SK-N-SH (cell line): ENCODE data around the gene LVRN. TPM values are rescaled to one million over a fixed set of nuclear protein-coding genes. Genes with fewer than 3 reads are reported as not detected.

Experiments used
- CTCF ChIA-PET: fragments of 300-600, 350-600 bp; formaldehyde crosslinking; extraction: SDS; loops from one replicate; lab custom pipeline; 2021; lab: Yijun Ruan, JAX
- POLR2A ChIA-PET: fragments of 350-600 bp; sonication (Branson Sonifier 250); formaldehyde crosslinking; extraction: SDS; loops from one replicate; lab custom pipeline; 2020; ENCODE audit warnings: antibody characterized with exemption, inconsistent platforms; lab: Yijun Ruan, JAX
- DNase-seq: peaks from one replicate; pipeline ENCODE4 v3.0.0; 2012
- H2AFZ ChIP-seq: fragments of 200-600 bp; sonication (generic); 2 replicates; pipeline ENCODE4 v1.8.1; 2016; ENCODE audit warnings: antibody characterized with exemption, mild to moderate bottlenecking, low read depth
- H3F3A ChIP-seq: fragments of 200-600 bp; sonication (generic); replicated peaks from 2 replicates; pipeline ENCODE3; 2016; ENCODE audit warnings: antibody characterized with exemption, mild to moderate bottlenecking; ENCODE audit not compliant: insufficient read depth
- H3K27ac ChIP-seq, 2 experiments: fragments of 200-500 bp in 1 of 2; fragments of 200-600 bp in 1 of 2; sonication (Bioruptor generic) in 1 of 2; sonication (generic), shearing (Covaris generic) in 1 of 2; 2 replicates each; pipeline versions ENCODE4 v1.5.1 to v1.6.1; 2014 to 2016; ENCODE audit warnings: low read depth in 2 of 2, inconsistent platforms in 1 of 2, low read length in 1 of 2, mild to moderate bottlenecking in 1 of 2, mixed read lengths in 1 of 2
- H3K27me3 ChIP-seq: fragments of 200-600 bp; sonication (generic), shearing (Covaris generic); 2 replicates; pipeline ENCODE4 v1.6.1; 2016; ENCODE audit warnings: mixed run types; ENCODE audit not compliant: insufficient read depth
- H3K36me3 ChIP-seq, 2 experiments: fragments of 200-500 bp in 1 of 2; fragments of 200-600 bp in 1 of 2; sonication (Bioruptor generic) in 1 of 2; sonication (generic) in 1 of 2; replicated peaks in 1 of 2; 2 replicates each; pipeline versions ENCODE3 to v1.5.1; 2014 to 2016; ENCODE audit warnings: low read length in 1 of 2, mild to moderate bottlenecking in 1 of 2; ENCODE audit not compliant: insufficient read depth in 2 of 2, control insufficient read depth in 1 of 2
- H3K4me1 ChIP-seq, 2 experiments: fragments of 200-500 bp in 1 of 2; fragments of 200-600 bp in 1 of 2; sonication (Bioruptor generic) in 1 of 2; sonication (generic), shearing (Covaris generic) in 1 of 2; 2 replicates each; pipeline versions ENCODE4 v1.5.1 to v1.6.1; 2014 to 2016; ENCODE audit warnings: low read depth in 1 of 2, low read length in 1 of 2, mixed run types in 1 of 2; ENCODE audit not compliant: insufficient read depth in 2 of 2, control insufficient read depth in 1 of 2
- H3K4me2 ChIP-seq: fragments of 200-600 bp; sonication (generic), shearing (Covaris generic); 2 replicates; pipeline ENCODE4 v1.6.1; 2017; ENCODE audit warnings: mixed run types
- H3K4me3 ChIP-seq, 2 experiments: fragments of 200-500 bp in 1 of 2; fragments of 200-600 bp in 1 of 2; sonication (Bioruptor generic) in 1 of 2; sonication (generic), shearing (Covaris generic) in 1 of 2; 2 replicates each; pipeline versions ENCODE4 v1.5.1 to v1.8.1; 2014 to 2016; ENCODE audit warnings: low read depth in 2 of 2, inconsistent platforms in 1 of 2, low read length in 1 of 2, mild to moderate bottlenecking in 1 of 2, mixed read lengths in 1 of 2, moderate library complexity in 1 of 2
- H3K79me2 ChIP-seq: fragments of 200-600 bp; sonication (generic); 2 replicates; pipeline ENCODE4 v1.8.1; 2017; ENCODE audit warnings: mild to moderate bottlenecking; ENCODE audit not compliant: insufficient read depth
- H3K9ac ChIP-seq: fragments of 200-600 bp; sonication (generic); 2 replicates; pipeline ENCODE4 v1.6.1; 2017; ENCODE audit warnings: mixed run types
- H3K9me2 ChIP-seq: fragments of 200-600 bp; sonication (generic); 2 replicates; pipeline ENCODE4 v1.6.1; 2017; ENCODE audit warnings: mixed run types
- H3K9me3 ChIP-seq: fragments of 200-600 bp; sonication (generic); 2 replicates; pipeline ENCODE4 v1.6.1; 2017; ENCODE audit warnings: mixed run types, mild to moderate bottlenecking, moderate library complexity
- H4K20me1 ChIP-seq: fragments of 200-600 bp; sonication (generic); 2 replicates; pipeline ENCODE4 v1.6.1; 2017; ENCODE audit warnings: mild to moderate bottlenecking, mixed run types; ENCODE audit not compliant: insufficient read depth
- CTCF ChIP-seq: fragments of 200-600 bp; sonication (generic); IDR thresholded peaks from 2 replicates; pipeline ENCODE4 v1.6.1; 2017; ENCODE audit warnings: antibody characterized with exemption, mild to moderate bottlenecking, moderate library complexity
- ELF1 ChIP-seq: IDR thresholded peaks from 2 replicates; pipeline ENCODE4 v1.4.0; 2012
- EP300 ChIP-seq, 2 experiments: IDR thresholded peaks; 2 replicates each; pipeline versions ENCODE4 v1.4.0 to v1.6.1; 2012; ENCODE audit warnings: borderline replicate concordance in 1 of 2, low read depth in 1 of 2, low read length in 1 of 2
- EZH2phosphoT487 ChIP-seq: fragments of 200-600 bp; sonication (generic); IDR thresholded peaks from 2 replicates; pipeline ENCODE4 v1.6.1; 2017; ENCODE audit warnings: low read depth, mixed run types, mild to moderate bottlenecking, antibody characterized with exemption, moderate library complexity, borderline replicate concordance
- FOXJ3 ChIP-seq: sonication (generic); formaldehyde crosslinking; IDR thresholded peaks from 2 replicates; pipeline ENCODE4 v1.5.1; 2020; ENCODE audit warnings: mild to moderate bottlenecking, missing genetic modification reagents
- GABPA ChIP-seq: IDR thresholded peaks from 2 replicates; pipeline ENCODE4 v1.4.0; 2012; ENCODE audit warnings: low read depth, mild to moderate bottlenecking
- JUND ChIP-seq: IDR thresholded peaks from 2 replicates; pipeline ENCODE4 v1.4.0; 2012
- MAX ChIP-seq: IDR thresholded peaks from 2 replicates; pipeline ENCODE4 v1.4.0; 2012; ENCODE audit warnings: low read depth
- MEF2A ChIP-seq: IDR thresholded peaks from 2 replicates; pipeline ENCODE4 v1.4.0; 2012; ENCODE audit warnings: low read depth, borderline replicate concordance
- MXI1 ChIP-seq: IDR thresholded peaks from 2 replicates; pipeline ENCODE4 v1.6.1; 2012; ENCODE audit warnings: mild to moderate bottlenecking, low read depth, low read length, improper control_type of control experiment
- RCOR1 ChIP-seq: fragments of 150-350 bp; IDR thresholded peaks from 2 replicates; pipeline ENCODE4 v1.6.1; 2017; ENCODE audit warnings: antibody characterized with exemption, low read length
- REST ChIP-seq: IDR thresholded peaks from 2 replicates; pipeline ENCODE4 v1.6.1; 2012; ENCODE audit warnings: mild to moderate bottlenecking, low read depth, low read length, moderate library complexity
- RXRA ChIP-seq: IDR thresholded peaks from 2 replicates; pipeline ENCODE4 v1.4.0; 2012; ENCODE audit warnings: low read depth, mild to moderate bottlenecking, borderline replicate concordance
- TAF1 ChIP-seq: IDR thresholded peaks from 2 replicates; pipeline ENCODE4 v1.6.1; 2012; ENCODE audit warnings: low read depth, mild to moderate bottlenecking, low read length, moderate library complexity, borderline replicate concordance
- TEAD4 ChIP-seq: IDR thresholded peaks from 2 replicates; pipeline ENCODE4 v1.4.0; 2012; ENCODE audit warnings: mild to moderate bottlenecking, borderline replicate concordance; ENCODE audit not compliant: insufficient read depth
- USF1 ChIP-seq: IDR thresholded peaks from 2 replicates; pipeline ENCODE4 v1.4.0; 2012; ENCODE audit warnings: low read depth, borderline replicate concordance
- USF2 ChIP-seq: fragments of 150-350 bp; IDR thresholded peaks from 2 replicates; pipeline ENCODE4 v1.6.1; 2017; ENCODE audit warnings: antibody characterized with exemption, low read length, low read depth, borderline replicate concordance
- ZBTB33 ChIP-seq: IDR thresholded peaks from 2 replicates; pipeline ENCODE4 v1.4.0; 2012; ENCODE audit warnings: low read depth, borderline replicate concordance
- WGBS: methylation state at CpG from one replicate; pipeline ENCODE4 v1.1.6; 2017; ENCODE audit warnings: low lambda C conversion rate; 5-methylcytosine and 5-hydroxymethylcytosine counted together
- polyA plus RNA-seq, 3 experiments: library from polyadenylated mRNA; depleted of rRNA; stranded (reverse); fragments of >200 nt; gene quantifications; 2 replicates each; pipeline ENCODE4 v1.2.3, GENCODE V29; 2012

LVRN gene
- polyA plus RNA-seq, 1 of the 3 experiments (the other 2 are of a cell fraction): 0.10 TPM

- no peaks in the 10 kb centered on the region for H3K36me3 ChIP-seq
- DNase-seq: no peak
- H3K9ac ChIP-seq: no peak overlapping the region
- H3K4me3 ChIP-seq: no peak overlapping the region
- no peaks in the 10 kb centered on the region for H3K9me3 ChIP-seq
- ChIA-PET POLR2A (no interaction called here), CTCF (no interaction called here)
- no peaks in the 10 kb centered on the region for H4K20me1 ChIP-seq
- WGBS: 52% methylated on average over 3 of the region's 3 CpGs
- H3F3A ChIP-seq: no peaks in the 10 kb centered on the region
- H3K9me2 ChIP-seq: no peaks in the 10 kb centered on the region
- H3K79me2 ChIP-seq: no peaks in the 10 kb centered on the region
- no peaks in the 10 kb centered on the region for H3K4me1 ChIP-seq
- no peaks in the 10 kb centered on the region for H3K27me3 ChIP-seq
- no peak overlapping the region for H3K4me2 ChIP-seq
- H3K27ac ChIP-seq: no peak overlapping the region
- no peak overlapping the region for H2AFZ ChIP-seq
- TF ChIP-seq MXI1 (no peak), RXRA (no peak), ELF1 (no peak), USF2 (no peak), JUND (no peak), REST (no peak), EP300 (IDR thresholded peaks at IDR 0.05; ENCODE audit: borderline replicate concordance in 1 of 2, low read depth in 1 of 2, low read length in 1 of 2) (no peak), FOXJ3 (CRISPR knock-in tag) (no peak), RCOR1 (no peak), MAX (no peak), EZH2phosphoT487 (no peak), MEF2A (no peak), TEAD4 (no peak), TAF1 (no peak), USF1 (no peak), CTCF (no peak), GABPA (no peak), ZBTB33 (no peak)
Observed at GRCh38 chr5:116009806-116010205, 47.5 kb downstream of the LVRN start.
